AG04449 (cell line): ENCODE results near the gene KLHL28.

ENCODE experiments used
- CTCF ChIA-PET: fragments of 350-600 bp; formaldehyde crosslinking; extraction: SDS; loops from one replicate; lab custom pipeline; 2021; ENCODE audit warnings: antibody characterized with exemption; lab: Yijun Ruan, JAX
- POLR2A ChIA-PET: fragments of 400-600, 350-600 bp; formaldehyde crosslinking; extraction: SDS; loops from one replicate; lab custom pipeline; 2020; ENCODE audit warnings: antibody characterized with exemption, inconsistent platforms; lab: Yijun Ruan, JAX
- DNase-seq: peaks from one replicate; pipeline ENCODE4 v3.0.0-alpha.2; 2010; ENCODE audit warnings: low read depth, low spot score
- H3K4me3 ChIP-seq: 2 replicates; pipeline ENCODE4 v1.5.1; 2011; ENCODE audit warnings: low read depth, mild to moderate bottlenecking, control low read depth, low read length
- TF ChIP-seq, protein P1 (sequence below): IDR thresholded peaks from one replicate; pipeline ENCODE4 v1.5.1; 2011; ENCODE audit warnings: mild to moderate bottlenecking, moderate library complexity, low read length, control low read depth, inconsistent platforms; ENCODE audit not compliant: insufficient read depth; ENCODE audit errors: missing control alignments

Gene KLHL28

DNA sequence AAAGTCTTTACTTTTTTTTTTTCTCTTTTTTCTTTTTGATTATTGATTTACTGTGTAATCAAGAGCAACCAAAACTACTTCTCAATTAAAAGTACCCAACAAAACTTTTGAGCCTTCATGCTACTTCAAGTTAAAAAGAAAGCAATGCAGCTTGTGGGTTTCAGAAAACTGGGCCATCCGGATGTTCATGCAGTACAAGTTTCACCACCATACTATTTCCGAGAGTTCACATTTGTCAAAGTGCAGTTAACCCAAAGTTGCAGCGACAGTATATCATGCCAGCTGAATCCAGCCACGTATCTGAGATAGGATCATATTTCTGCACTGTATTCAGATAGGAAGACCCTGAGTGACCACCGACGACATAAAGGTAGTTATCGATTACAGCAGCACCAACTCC is 33.0 kb downstream of the KLHL28 start:
- DNase-seq = no peak
- TF ChIP-seq, protein P1, sequence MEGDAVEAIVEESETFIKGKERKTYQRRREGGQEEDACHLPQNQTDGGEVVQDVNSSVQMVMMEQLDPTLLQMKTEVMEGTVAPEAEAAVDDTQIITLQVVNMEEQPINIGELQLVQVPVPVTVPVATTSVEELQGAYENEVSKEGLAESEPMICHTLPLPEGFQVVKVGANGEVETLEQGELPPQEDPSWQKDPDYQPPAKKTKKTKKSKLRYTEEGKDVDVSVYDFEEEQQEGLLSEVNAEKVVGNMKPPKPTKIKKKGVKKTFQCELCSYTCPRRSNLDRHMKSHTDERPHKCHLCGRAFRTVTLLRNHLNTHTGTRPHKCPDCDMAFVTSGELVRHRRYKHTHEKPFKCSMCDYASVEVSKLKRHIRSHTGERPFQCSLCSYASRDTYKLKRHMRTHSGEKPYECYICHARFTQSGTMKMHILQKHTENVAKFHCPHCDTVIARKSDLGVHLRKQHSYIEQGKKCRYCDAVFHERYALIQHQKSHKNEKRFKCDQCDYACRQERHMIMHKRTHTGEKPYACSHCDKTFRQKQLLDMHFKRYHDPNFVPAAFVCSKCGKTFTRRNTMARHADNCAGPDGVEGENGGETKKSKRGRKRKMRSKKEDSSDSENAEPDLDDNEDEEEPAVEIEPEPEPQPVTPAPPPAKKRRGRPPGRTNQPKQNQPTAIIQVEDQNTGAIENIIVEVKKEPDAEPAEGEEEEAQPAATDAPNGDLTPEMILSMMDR = no peak
- H3K4me3 ChIP-seq = no peak overlapping the region
- ChIA-PET CTCF (interaction anchor here (0.8 kb wide), 1 partner anchor 15 kb away, joined by 3 read pairs; no protein-coding TSS in a partner anchor), POLR2A (no interaction called here)

DNA sequence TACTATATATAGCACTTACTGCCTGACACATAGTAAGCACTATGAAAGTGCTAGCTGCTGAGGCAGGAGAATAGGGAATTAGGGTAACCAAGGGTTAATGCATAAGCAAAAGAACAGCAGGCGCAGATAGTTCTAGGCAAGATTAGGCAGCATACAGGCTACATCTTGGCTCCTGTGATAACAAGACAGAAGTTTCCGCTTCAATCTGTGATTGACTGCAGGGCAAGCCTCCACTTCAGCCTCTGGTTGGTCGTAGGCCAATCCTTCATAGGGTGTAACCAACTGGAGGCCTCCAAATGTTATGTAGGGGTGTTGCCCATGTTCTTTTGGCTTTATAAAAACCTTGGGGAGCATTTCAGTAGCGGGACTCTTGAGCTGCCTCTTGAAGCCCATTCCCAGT is 46.9 kb downstream of the KLHL28 start:
- TF ChIP-seq, protein P1 = no peak
- CTCF ChIA-PET = interaction anchor here (1.6 to 4.9 kb wide), 6 partner anchors 11 to 355 kb away, joined by 3 to 145 read pairs (median 10); partner anchors contain the start of genes FKBP3, KLHL28 and TOGARAM1
- no peak for DNase-seq
- no peak overlapping the region for H3K4me3 ChIP-seq
- POLR2A ChIA-PET = no interaction called here

DNA sequence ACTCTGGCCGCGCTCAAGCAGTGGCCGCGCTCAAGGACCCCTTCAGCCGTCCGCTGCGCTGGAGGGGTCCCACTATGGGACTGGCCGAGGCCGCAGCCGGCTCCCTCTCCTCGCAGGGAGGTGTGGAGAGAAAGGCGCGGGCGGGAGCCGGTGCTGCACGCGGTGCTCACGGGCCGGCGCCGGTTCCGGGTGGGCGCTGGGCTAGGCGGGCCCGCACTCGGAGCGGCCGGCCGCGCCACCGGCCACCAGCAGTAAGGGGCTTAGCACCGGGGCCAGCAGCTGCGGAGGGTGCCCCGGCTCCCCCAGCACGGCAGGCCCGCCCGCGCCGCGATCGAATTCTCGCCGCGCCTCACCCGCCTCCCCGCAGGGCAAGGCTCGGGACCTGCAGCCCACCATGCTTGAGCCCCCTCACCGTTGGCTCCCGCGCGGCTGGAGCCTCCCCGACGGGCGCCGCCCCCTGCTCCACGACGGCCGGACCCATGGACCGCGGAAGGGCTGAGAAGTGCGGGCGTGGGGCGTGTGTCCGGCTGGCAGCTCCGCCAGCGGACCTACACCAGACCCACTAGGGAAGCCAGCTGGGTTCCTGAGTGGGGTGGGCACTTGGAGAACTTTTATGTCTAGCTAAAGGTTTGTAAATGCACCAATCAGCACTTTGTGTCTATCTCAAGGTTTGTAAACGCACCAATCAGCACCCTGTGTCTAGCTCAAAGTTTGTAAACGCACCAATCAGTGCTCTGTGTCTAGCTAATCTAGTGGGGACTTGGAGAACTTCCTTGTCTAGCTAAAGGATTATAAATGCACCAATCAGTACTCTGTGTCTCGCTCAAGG is 49.5 kb downstream of the KLHL28 start:
- ChIA-PET CTCF (interaction anchor here (1.2 to 4.9 kb wide), 16 partner anchors 11 to 358 kb away, joined by 3 to 145 read pairs (median 5); partner anchors contain the start of genes KLHL28, MIS18BP1 and TOGARAM1), POLR2A (no interaction called here)
- peak overlapping the region; percentile 43 for H3K4me3 ChIP-seq
- no peak for DNase-seq
- TF ChIP-seq, protein P1 = no peak

DNA sequence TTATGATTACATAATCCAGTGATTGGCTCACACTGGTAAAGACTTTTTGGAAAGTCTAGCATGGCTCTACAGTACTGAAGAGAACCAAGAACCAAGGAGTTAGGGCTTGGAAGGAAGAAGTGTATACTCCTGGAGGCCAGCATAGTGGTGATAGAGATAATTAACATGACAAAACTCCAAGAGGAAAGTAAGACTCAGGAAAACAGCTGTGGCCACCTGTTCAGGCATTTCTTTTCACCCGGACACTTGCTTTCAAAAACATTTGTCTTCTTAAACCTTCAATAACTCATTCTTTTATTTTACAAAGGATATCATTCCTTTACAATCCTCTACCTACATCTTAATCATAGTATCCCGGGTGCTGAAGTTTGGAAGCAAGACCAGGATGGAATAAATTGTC is 50.9 kb downstream of the KLHL28 start:
- TF ChIP-seq, protein P1 = no peak
- ChIA-PET POLR2A (no interaction called here), CTCF (interaction anchor here (4.9 kb wide), 1 partner anchor 359 kb away, joined by 145 read pairs; no protein-coding TSS in a partner anchor)
- H3K4me3 ChIP-seq = no peak overlapping the region
- DNase-seq = no peak

DNA sequence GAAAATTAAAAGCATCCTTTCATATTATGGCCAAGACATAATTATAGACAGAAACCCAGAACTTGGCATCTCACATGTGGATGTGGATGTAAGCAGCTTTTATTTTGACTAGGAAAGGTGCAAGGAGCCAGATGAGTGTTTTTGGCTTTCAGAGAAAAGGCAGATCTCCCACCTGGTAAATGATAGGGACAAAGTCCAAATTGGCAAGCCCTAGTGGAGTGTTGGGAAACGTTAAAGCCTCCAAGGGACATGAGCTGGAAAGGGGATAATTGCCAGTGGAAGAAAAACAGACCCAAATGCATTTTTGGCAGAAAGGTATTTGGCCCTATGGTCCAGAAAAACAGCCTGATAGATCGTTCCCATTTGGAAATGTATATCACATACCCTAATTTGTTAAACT is 60.1 kb downstream of the KLHL28 start:
- DNase-seq = no peak
- ChIA-PET POLR2A (no interaction called here), CTCF (interaction anchor here (5.2 kb wide), 1 partner anchor 11 kb away, joined by 31 read pairs; no protein-coding TSS in a partner anchor)
- TF ChIP-seq, protein P1 = no peak
- H3K4me3 ChIP-seq = no peak overlapping the region

DNA sequence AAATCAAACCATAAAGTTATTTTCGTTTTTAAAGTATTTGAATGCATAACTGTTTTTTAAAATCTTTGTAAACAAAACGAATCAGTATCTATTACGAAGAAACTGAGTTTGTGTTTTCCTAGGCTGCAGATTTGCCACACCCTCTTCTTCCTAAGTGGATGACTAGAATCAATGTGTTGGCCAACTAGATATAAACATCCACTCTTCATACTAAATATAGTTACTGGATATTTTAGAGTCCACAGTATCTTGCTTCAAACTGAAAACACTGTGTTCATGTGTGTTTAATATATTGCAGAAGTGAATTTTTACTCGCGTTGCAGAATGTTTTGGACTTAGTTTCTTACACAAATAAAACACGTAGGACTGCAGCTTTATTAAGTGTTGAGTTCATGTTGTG is 63.2 kb downstream of the KLHL28 start:
- DNase-seq = no peak
- H3K4me3 ChIP-seq = peak overlapping the region; percentile 15
- ChIA-PET POLR2A (interaction anchor here (1.4 kb wide), 1 partner anchor 63 kb away, joined by 4 read pairs; the partner anchor contains the start of genes KLHL28 and TOGARAM1), CTCF (interaction anchor here (1.5 kb wide), 1 partner anchor 353 kb away, joined by 3 read pairs; no protein-coding TSS in a partner anchor)
- TF ChIP-seq, protein P1 = no peak
